HepG2 (cell line): ENCODE measurements around the gene LYPLA2. TPM values are rescaled to one million over a fixed set of nuclear protein-coding genes. Genes with fewer than 3 reads are reported as not detected.

ENCODE experiments used
- ATM ChIP-seq: fragments of 450-650 bp; IDR thresholded peaks from 2 replicates; pipeline ENCODE4 v1.7.1; 2017; ENCODE audit warnings: mild to moderate bottlenecking, borderline replicate concordance
- BRCA1 ChIP-seq: sonication (generic); formaldehyde crosslinking; IDR thresholded peaks from 2 replicates; pipeline ENCODE4 v1.4.0; 2020; ENCODE audit warnings: missing genetic modification reagents
- CEBPG ChIP-seq: IDR thresholded peaks from 2 replicates; pipeline ENCODE4 v1.6.1; 2016
- CENPX ChIP-seq: sonication (generic); formaldehyde crosslinking; IDR thresholded peaks from 2 replicates; pipeline ENCODE4 v1.9.0; 2021; ENCODE audit warnings: mild to moderate bottlenecking, missing genetic modification reagents, moderate library complexity
- ELF3 ChIP-seq: IDR thresholded peaks from 2 replicates; pipeline ENCODE4 v1.6.1; 2016; ENCODE audit warnings: missing genetic modification reagents, missing compliant biosample characterization
- KDM1A ChIP-seq: IDR thresholded peaks from 2 replicates; pipeline ENCODE4 v1.6.1; 2016; ENCODE audit warnings: missing compliant biosample characterization
- MAF1 ChIP-seq: sonication (generic); formaldehyde crosslinking; IDR thresholded peaks from 2 replicates; pipeline ENCODE4 v1.5.0; 2020; ENCODE audit warnings: missing genetic modification reagents, borderline replicate concordance
- MLLT10 ChIP-seq: sonication (generic); formaldehyde crosslinking; IDR thresholded peaks from 2 replicates; pipeline ENCODE4 v1.4.0; 2020; ENCODE audit warnings: missing genetic modification reagents
- NBN ChIP-seq: fragments of 450-650 bp; conservative IDR thresholded peaks from 2 replicates; pipeline ENCODE4 v1.6.1; 2017
- NCOA1 ChIP-seq: sonication (generic); formaldehyde crosslinking; IDR thresholded peaks from 2 replicates; pipeline ENCODE4 v1.9.0; 2021; ENCODE audit warnings: missing genetic modification reagents
- RARG ChIP-seq: sonication (generic); formaldehyde crosslinking; IDR thresholded peaks from 2 replicates; pipeline ENCODE4 v1.4.0; 2020; ENCODE audit warnings: low read depth, mild to moderate bottlenecking, missing genetic modification reagents
- SOX6 ChIP-seq, 2 experiments: fragments of 450-650 bp in 1 of 2; sonication (generic) in 1 of 2; formaldehyde crosslinking in 1 of 2; IDR thresholded peaks; 2 replicates each; pipeline versions ENCODE4 v1.4.0 to v1.6.1; 2017 to 2020; ENCODE audit warnings: antibody characterized with exemption in 1 of 2, mild to moderate bottlenecking in 1 of 2, missing genetic modification reagents in 1 of 2
- SPEN ChIP-seq: sonication (generic); formaldehyde crosslinking; IDR thresholded peaks from 2 replicates; pipeline ENCODE4 v1.5.1; 2020; ENCODE audit warnings: low read depth, mild to moderate bottlenecking, missing genetic modification reagents
- ZNF704 ChIP-seq: sonication (generic); formaldehyde crosslinking; IDR thresholded peaks from 2 replicates; pipeline ENCODE4 v1.8.1; 2023; ENCODE audit warnings: mild to moderate bottlenecking, inconsistent platforms, moderate library complexity, missing genetic modification reagents, borderline replicate concordance
- ZNF709 ChIP-seq: sonication (generic); formaldehyde crosslinking; IDR thresholded peaks from 2 replicates; pipeline ENCODE4 v1.5.0; 2020; ENCODE audit warnings: mild to moderate bottlenecking, missing genetic modification reagents
- polyA plus RNA-seq, 8 experiments: library from polyadenylated mRNA; depleted of rRNA in 3 of 8; stranded (reverse) in 7 of 8; unstranded in 1 of 8; fragments of >200 nt; fragmentation: Illumina TruSeq in 4 of 8; extraction: Trizol in 4 of 8; gene quantifications; 2 replicates each; pipeline versions ENCODE4 v1.2.1 to v1.2.3, GENCODE V29; 2011 to 2016; ENCODE audit warnings: low read depth in 4 of 8, missing spikeins in 1 of 8, mixed read lengths in 1 of 8; ENCODE audit not compliant: insufficient read depth in 1 of 8
- total RNA-seq, 5 experiments: library from RNA; depleted of rRNA; stranded (reverse); fragments of >200 nt; fragmentation: Illumina TruSeq; extraction: Trizol; gene quantifications; 2 replicates each; pipeline ENCODE4 v1.2.3, GENCODE V29; 2016; ENCODE audit warnings: low read depth in 1 of 5
- TF ChIP-seq, protein P1 (sequence below): sonication (generic); formaldehyde crosslinking; IDR thresholded peaks from 2 replicates; pipeline ENCODE4 v1.4.0; 2020; ENCODE audit warnings: missing genetic modification reagents; ENCODE audit errors: not compliant biosample characterization
- TF ChIP-seq, protein P2 (sequence below): sonication (generic); formaldehyde crosslinking; conservative IDR thresholded peaks from 2 replicates; pipeline ENCODE4 v1.5.0; 2020; ENCODE audit warnings: missing genetic modification reagents
- TF ChIP-seq, protein P3 (sequence below): sonication (generic); formaldehyde crosslinking; IDR thresholded peaks from 2 replicates; pipeline ENCODE4 v1.8.0; 2022; ENCODE audit warnings: mild to moderate bottlenecking, missing genetic modification reagents, moderate library complexity
- TF ChIP-seq, protein P4 (sequence below): sonication (generic); formaldehyde crosslinking; IDR thresholded peaks from 2 replicates; pipeline ENCODE4 v1.8.0; 2022; ENCODE audit warnings: mild to moderate bottlenecking, missing genetic modification reagents; ENCODE audit not compliant: insufficient replicate concordance
- TF ChIP-seq, protein P5 (sequence below): sonication (generic); formaldehyde crosslinking; IDR thresholded peaks from 2 replicates; pipeline ENCODE4 v1.4.0; 2020; ENCODE audit warnings: missing genetic modification reagents

LYPLA2 gene
- total and polyA plus RNA-seq, 2 of the 13 experiments (the other 11 are each of a cell fraction or from before 2014, with no cell fraction given): 72.1 to 73.2 TPM

GRCh38 chr1:23809751-23810171 is 18.8 kb downstream of the LYPLA2 start (continued):
- TF ChIP-seq, protein P1, sequence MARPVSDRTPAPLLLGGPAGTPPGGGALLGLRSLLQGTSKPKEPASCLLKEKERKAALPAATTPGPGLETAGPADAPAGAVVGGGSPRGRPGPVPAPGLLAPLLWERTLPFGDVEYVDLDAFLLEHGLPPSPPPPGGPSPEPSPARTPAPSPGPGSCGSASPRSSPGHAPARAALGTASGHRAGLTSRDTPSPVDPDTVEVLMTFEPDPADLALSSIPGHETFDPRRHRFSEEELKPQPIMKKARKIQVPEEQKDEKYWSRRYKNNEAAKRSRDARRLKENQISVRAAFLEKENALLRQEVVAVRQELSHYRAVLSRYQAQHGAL (CRISPR knock-in tag): no peak
- TF ChIP-seq CENPX (CRISPR knock-in tag): no peak
- TF ChIP-seq, protein P2, sequence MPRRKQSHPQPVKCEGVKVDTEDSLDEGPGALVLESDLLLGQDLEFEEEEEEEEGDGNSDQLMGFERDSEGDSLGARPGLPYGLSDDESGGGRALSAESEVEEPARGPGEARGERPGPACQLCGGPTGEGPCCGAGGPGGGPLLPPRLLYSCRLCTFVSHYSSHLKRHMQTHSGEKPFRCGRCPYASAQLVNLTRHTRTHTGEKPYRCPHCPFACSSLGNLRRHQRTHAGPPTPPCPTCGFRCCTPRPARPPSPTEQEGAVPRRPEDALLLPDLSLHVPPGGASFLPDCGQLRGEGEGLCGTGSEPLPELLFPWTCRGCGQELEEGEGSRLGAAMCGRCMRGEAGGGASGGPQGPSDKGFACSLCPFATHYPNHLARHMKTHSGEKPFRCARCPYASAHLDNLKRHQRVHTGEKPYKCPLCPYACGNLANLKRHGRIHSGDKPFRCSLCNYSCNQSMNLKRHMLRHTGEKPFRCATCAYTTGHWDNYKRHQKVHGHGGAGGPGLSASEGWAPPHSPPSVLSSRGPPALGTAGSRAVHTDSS (CRISPR knock-in tag): no peak
- no peak for TF ChIP-seq BRCA1 (CRISPR knock-in tag)
- no peak for TF ChIP-seq MLLT10
- TF ChIP-seq ZNF704: no peak
- no peak for TF ChIP-seq RARG
- TF ChIP-seq, protein P3, sequence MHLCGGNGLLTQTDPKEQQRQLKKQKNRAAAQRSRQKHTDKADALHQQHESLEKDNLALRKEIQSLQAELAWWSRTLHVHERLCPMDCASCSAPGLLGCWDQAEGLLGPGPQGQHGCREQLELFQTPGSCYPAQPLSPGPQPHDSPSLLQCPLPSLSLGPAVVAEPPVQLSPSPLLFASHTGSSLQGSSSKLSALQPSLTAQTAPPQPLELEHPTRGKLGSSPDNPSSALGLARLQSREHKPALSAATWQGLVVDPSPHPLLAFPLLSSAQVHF (CRISPR knock-in tag): no peak
- no peak for TF ChIP-seq NBN
- no peak for TF ChIP-seq ELF3 (CRISPR knock-in tag)
- TF ChIP-seq CEBPG (CRISPR knock-in tag): no peak
- no peak for TF ChIP-seq ZNF709 (CRISPR knock-in tag)
- TF ChIP-seq ATM: no peak
- no peak for TF ChIP-seq KDM1A (CRISPR knock-in tag)
- TF ChIP-seq SOX6 (IDR thresholded peaks at IDR 0.05): no peak
- TF ChIP-seq SOX6 (CRISPR knock-in tag; IDR thresholded peaks at IDR 0.05): 0 out of 2 replicates have a peak, but pooled peaks have one; percentile 25
- TF ChIP-seq MAF1 (CRISPR knock-in tag): no peak
- TF ChIP-seq NCOA1 (CRISPR knock-in tag): no peak
- TF ChIP-seq, protein P4, sequence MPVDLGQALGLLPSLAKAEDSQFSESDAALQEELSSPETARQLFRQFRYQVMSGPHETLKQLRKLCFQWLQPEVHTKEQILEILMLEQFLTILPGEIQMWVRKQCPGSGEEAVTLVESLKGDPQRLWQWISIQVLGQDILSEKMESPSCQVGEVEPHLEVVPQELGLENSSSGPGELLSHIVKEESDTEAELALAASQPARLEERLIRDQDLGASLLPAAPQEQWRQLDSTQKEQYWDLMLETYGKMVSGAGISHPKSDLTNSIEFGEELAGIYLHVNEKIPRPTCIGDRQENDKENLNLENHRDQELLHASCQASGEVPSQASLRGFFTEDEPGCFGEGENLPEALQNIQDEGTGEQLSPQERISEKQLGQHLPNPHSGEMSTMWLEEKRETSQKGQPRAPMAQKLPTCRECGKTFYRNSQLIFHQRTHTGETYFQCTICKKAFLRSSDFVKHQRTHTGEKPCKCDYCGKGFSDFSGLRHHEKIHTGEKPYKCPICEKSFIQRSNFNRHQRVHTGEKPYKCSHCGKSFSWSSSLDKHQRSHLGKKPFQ: no peak
- TF ChIP-seq, protein P5, sequence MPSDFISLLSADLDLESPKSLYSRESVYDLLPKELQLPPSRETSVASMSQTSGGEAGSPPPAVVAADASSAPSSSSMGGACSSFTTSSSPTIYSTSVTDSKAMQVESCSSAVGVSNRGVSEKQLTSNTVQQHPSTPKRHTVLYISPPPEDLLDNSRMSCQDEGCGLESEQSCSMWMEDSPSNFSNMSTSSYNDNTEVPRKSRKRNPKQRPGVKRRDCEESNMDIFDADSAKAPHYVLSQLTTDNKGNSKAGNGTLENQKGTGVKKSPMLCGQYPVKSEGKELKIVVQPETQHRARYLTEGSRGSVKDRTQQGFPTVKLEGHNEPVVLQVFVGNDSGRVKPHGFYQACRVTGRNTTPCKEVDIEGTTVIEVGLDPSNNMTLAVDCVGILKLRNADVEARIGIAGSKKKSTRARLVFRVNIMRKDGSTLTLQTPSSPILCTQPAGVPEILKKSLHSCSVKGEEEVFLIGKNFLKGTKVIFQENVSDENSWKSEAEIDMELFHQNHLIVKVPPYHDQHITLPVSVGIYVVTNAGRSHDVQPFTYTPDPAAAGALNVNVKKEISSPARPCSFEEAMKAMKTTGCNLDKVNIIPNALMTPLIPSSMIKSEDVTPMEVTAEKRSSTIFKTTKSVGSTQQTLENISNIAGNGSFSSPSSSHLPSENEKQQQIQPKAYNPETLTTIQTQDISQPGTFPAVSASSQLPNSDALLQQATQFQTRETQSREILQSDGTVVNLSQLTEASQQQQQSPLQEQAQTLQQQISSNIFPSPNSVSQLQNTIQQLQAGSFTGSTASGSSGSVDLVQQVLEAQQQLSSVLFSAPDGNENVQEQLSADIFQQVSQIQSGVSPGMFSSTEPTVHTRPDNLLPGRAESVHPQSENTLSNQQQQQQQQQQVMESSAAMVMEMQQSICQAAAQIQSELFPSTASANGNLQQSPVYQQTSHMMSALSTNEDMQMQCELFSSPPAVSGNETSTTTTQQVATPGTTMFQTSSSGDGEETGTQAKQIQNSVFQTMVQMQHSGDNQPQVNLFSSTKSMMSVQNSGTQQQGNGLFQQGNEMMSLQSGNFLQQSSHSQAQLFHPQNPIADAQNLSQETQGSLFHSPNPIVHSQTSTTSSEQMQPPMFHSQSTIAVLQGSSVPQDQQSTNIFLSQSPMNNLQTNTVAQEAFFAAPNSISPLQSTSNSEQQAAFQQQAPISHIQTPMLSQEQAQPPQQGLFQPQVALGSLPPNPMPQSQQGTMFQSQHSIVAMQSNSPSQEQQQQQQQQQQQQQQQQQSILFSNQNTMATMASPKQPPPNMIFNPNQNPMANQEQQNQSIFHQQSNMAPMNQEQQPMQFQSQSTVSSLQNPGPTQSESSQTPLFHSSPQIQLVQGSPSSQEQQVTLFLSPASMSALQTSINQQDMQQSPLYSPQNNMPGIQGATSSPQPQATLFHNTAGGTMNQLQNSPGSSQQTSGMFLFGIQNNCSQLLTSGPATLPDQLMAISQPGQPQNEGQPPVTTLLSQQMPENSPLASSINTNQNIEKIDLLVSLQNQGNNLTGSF (CRISPR knock-in tag): no peak
- TF ChIP-seq SPEN (CRISPR knock-in tag): no peak
